Activated naive CD4-positive, alpha-beta T cell treated with anti-CD3 and anti-CD28 coated beads, Interleukin-2, amount 10 ng/mL, durations not matched to agents 7 days and 5 days (primary cell): ENCODE results near the gene NSFL1C.
"Not testable (repeated sequence)": the region's sequence is repeated elsewhere in the genome, so short reads cannot be mapped to it uniquely, and the experiment has no call there.

Experiments used
- CTCF ChIA-PET: fragments of 350-600 bp; sonication (Branson Sonifier 250); formaldehyde crosslinking; loops from one replicate; lab custom pipeline; 2021; ENCODE audit warnings: antibody characterized with exemption; lab: Charles Lee
- DNase-seq: peaks from one replicate; pipeline ENCODE4 v3.0.0-alpha.2; 2020
- H3K27ac Mint-ChIP-seq: one replicate; pipeline ENCODE4 v1.8.0; 2021; ENCODE audit warnings: mild to moderate bottlenecking, moderate library complexity, mixed read lengths
- H3K27me3 Mint-ChIP-seq: one replicate; pipeline ENCODE4 v1.8.0; 2021; ENCODE audit warnings: mild to moderate bottlenecking, mixed read lengths
- H3K36me3 Mint-ChIP-seq: one replicate; pipeline ENCODE4 v1.8.0; 2021; ENCODE audit warnings: mixed read lengths
- H3K4me1 Mint-ChIP-seq: one replicate; pipeline ENCODE4 v1.8.0; 2021; ENCODE audit warnings: mixed read lengths
- H3K4me3 Mint-ChIP-seq: one replicate; pipeline ENCODE4 v1.8.0; 2021; ENCODE audit warnings: mild to moderate bottlenecking, moderate library complexity, mixed read lengths
- H3K9me3 Mint-ChIP-seq: one replicate; pipeline ENCODE4 v1.8.0; 2021; ENCODE audit warnings: mixed read lengths

The NSFL1C gene

GRCh38 chr20:1466211-1467081 is at the start of gene NSFL1C:
NSFL1C (minus strand) TSS chr20:1466849; CDS start chr20:1466824, 25 bp downstream.
- Mint-ChIP-seq H3K27me3 (peaks cover 30% of the 10 kb centered on the region), H3K9me3 (no peaks in the 10 kb centered on the region), H3K36me3 (peaks cover 10% of the 10 kb centered on the region), H3K27ac (peak within 1 kb of the TSS; percentile 77), H3K4me3 (peak within 1 kb of the TSS; percentile 78), H3K4me1 (peaks cover 47% of the 10 kb centered on the region)
- CTCF ChIA-PET: interaction anchor here (0.8 to 4.3 kb wide), 14 partner anchors 8 to 311 kb away, joined by 3 to 19 read pairs (median 4); no protein-coding TSS in a partner anchor
- DNase-seq: peak; percentile 97

GRCh38 chr20:1513801-1514200 is 47.2 kb upstream of the NSFL1C start:
- Mint-ChIP-seq H3K9me3 (peaks cover 2% of the 10 kb centered on the region), H3K36me3 (no peaks in the 10 kb centered on the region)
- CTCF ChIA-PET: no interaction called here

GRCh38 chr20:1509237-1509636 is 42.6 kb upstream of the NSFL1C start:
- DNase-seq: peak; percentile 53
- no peak overlapping the region for H3K27ac Mint-ChIP-seq
- H3K36me3 Mint-ChIP-seq: no peaks in the 10 kb centered on the region
- no peak overlapping the region for H3K4me3 Mint-ChIP-seq
- peaks cover 2% of the 10 kb centered on the region for H3K9me3 Mint-ChIP-seq
- CTCF ChIA-PET: interaction anchor here (0.7 to 8.9 kb wide), 14 partner anchors 9 to 519 kb away, joined by 3 to 76 read pairs (median 4); no protein-coding TSS in a partner anchor
- no peaks in the 10 kb centered on the region for H3K4me1 Mint-ChIP-seq
- peaks cover 49% of the 10 kb centered on the region for H3K27me3 Mint-ChIP-seq

More at GRCh38 chr20:1513801-1514200, 47.2 kb upstream of the NSFL1C start:
- DNase-seq: no peak
- no peak overlapping the region for H3K4me3 Mint-ChIP-seq
- H3K27ac Mint-ChIP-seq: no peak overlapping the region
- H3K4me1 Mint-ChIP-seq: no peaks in the 10 kb centered on the region
- H3K27me3 Mint-ChIP-seq: peaks cover 43% of the 10 kb centered on the region

- DNase-seq: no peak
- H3K4me1 Mint-ChIP-seq: no peaks in the 10 kb centered on the region
- no peak overlapping the region for H3K4me3 Mint-ChIP-seq
- CTCF ChIA-PET: interaction anchor here (0.8 to 8.9 kb wide), 12 partner anchors 8 to 269 kb away, joined by 3 to 76 read pairs (median 4); no protein-coding TSS in a partner anchor
- no peak overlapping the region for H3K27ac Mint-ChIP-seq
- H3K9me3 Mint-ChIP-seq: peaks cover 2% of the 10 kb centered on the region
- no peaks in the 10 kb centered on the region for H3K36me3 Mint-ChIP-seq
- H3K27me3 Mint-ChIP-seq: peaks cover 46% of the 10 kb centered on the region
Measured at GRCh38 chr20:1508574-1508973, 41.9 kb upstream of the NSFL1C start.

GRCh38 chr20:1507276-1507675 is 40.6 kb upstream of the NSFL1C start:
- peaks cover 58% of the 10 kb centered on the region for H3K27me3 Mint-ChIP-seq
- CTCF ChIA-PET: interaction anchor here (0.7 to 8.9 kb wide), 6 partner anchors 26 to 270 kb away, joined by 3 to 76 read pairs (median 6); no protein-coding TSS in a partner anchor
- H3K4me1 Mint-ChIP-seq: peaks cover 2% of the 10 kb centered on the region
- no peaks in the 10 kb centered on the region for H3K36me3 Mint-ChIP-seq
- no peak overlapping the region for H3K4me3 Mint-ChIP-seq
- no peak for DNase-seq
- peaks cover 1% of the 10 kb centered on the region for H3K9me3 Mint-ChIP-seq
- H3K27ac Mint-ChIP-seq: no peak overlapping the region

GRCh38 chr20:1505871-1506270 is 39.2 kb upstream of the NSFL1C start:
- no peaks in the 10 kb centered on the region for H3K36me3 Mint-ChIP-seq
- H3K27me3 Mint-ChIP-seq: peaks cover 52% of the 10 kb centered on the region

GRCh38 chr20:1505361-1505760 is 38.7 kb upstream of the NSFL1C start:
- Mint-ChIP-seq H3K9me3 (peaks cover 1% of the 10 kb centered on the region), H3K27me3 (peaks cover 55% of the 10 kb centered on the region), H3K4me1 (peaks cover 5% of the 10 kb centered on the region), H3K4me3 (no peak overlapping the region), H3K27ac (no peak overlapping the region), H3K36me3 (no peaks in the 10 kb centered on the region)
- DNase-seq: no peak
- CTCF ChIA-PET: interaction anchor here (1.0 to 8.9 kb wide), 6 partner anchors 32 to 275 kb away, joined by 3 to 76 read pairs (median 9); no protein-coding TSS in a partner anchor

More at GRCh38 chr20:1505871-1506270, 39.2 kb upstream of the NSFL1C start:
- H3K9me3 Mint-ChIP-seq: peaks cover 1% of the 10 kb centered on the region
- no peak for DNase-seq
- no peak overlapping the region for H3K4me3 Mint-ChIP-seq
- H3K4me1 Mint-ChIP-seq: peaks cover 2% of the 10 kb centered on the region
- CTCF ChIA-PET: interaction anchor here (1.0 to 8.9 kb wide), 5 partner anchors 32 to 271 kb away, joined by 3 to 76 read pairs (median 3); no protein-coding TSS in a partner anchor
- no peak overlapping the region for H3K27ac Mint-ChIP-seq

GRCh38 chr20:1503564-1504227 is 37.0 kb upstream of the NSFL1C start:
- peak; percentile 85 for DNase-seq
- peaks cover 57% of the 10 kb centered on the region for H3K27me3 Mint-ChIP-seq
- H3K9me3 Mint-ChIP-seq: peaks cover 1% of the 10 kb centered on the region
- no peak overlapping the region for H3K27ac Mint-ChIP-seq
- peaks cover 7% of the 10 kb centered on the region for H3K4me1 Mint-ChIP-seq
- no peak overlapping the region for H3K4me3 Mint-ChIP-seq
- H3K36me3 Mint-ChIP-seq: no peaks in the 10 kb centered on the region
- CTCF ChIA-PET: interaction anchor here (0.5 to 8.9 kb wide), 53 partner anchors 9 to 547 kb away, joined by 3 to 76 read pairs (median 3); partner anchors contain the start of genes NSFL1C and SIRPD

- DNase-seq: no peak
- no peak overlapping the region for H3K4me3 Mint-ChIP-seq
- CTCF ChIA-PET: interaction anchor here (1.2 kb wide), 1 partner anchor 9 kb away, joined by 5 read pairs; no protein-coding TSS in a partner anchor
- no peaks in the 10 kb centered on the region for H3K36me3 Mint-ChIP-seq
- H3K4me1 Mint-ChIP-seq: peaks cover 7% of the 10 kb centered on the region
- H3K27me3 Mint-ChIP-seq: peaks cover 57% of the 10 kb centered on the region
- no peak overlapping the region for H3K27ac Mint-ChIP-seq
- peaks cover 1% of the 10 kb centered on the region for H3K9me3 Mint-ChIP-seq
Measured at GRCh38 chr20:1500496-1500895, 33.8 kb upstream of the NSFL1C start.

GRCh38 chr20:1499528-1500420 is 33.1 kb upstream of the NSFL1C start:
- H3K4me1 Mint-ChIP-seq: peaks cover 7% of the 10 kb centered on the region
- peaks cover 1% of the 10 kb centered on the region for H3K9me3 Mint-ChIP-seq
- no peaks in the 10 kb centered on the region for H3K36me3 Mint-ChIP-seq
- H3K27ac Mint-ChIP-seq: no peak overlapping the region
- no peak for DNase-seq
- H3K27me3 Mint-ChIP-seq: peaks cover 56% of the 10 kb centered on the region
- H3K4me3 Mint-ChIP-seq: no peak overlapping the region
- CTCF ChIA-PET: interaction anchor here (1.2 kb wide), 1 partner anchor 9 kb away, joined by 5 read pairs; no protein-coding TSS in a partner anchor

- H3K27me3 Mint-ChIP-seq: peaks cover 55% of the 10 kb centered on the region
- CTCF ChIA-PET: interaction anchor here (1.5 kb wide), 1 partner anchor 23 kb away, joined by 3 read pairs; no protein-coding TSS in a partner anchor
Measured at GRCh38 chr20:1497371-1497770, 30.7 kb upstream of the NSFL1C start.

GRCh38 chr20:1496930-1497329 is 30.3 kb upstream of the NSFL1C start:
- CTCF ChIA-PET: interaction anchor here (1.5 kb wide), 1 partner anchor 23 kb away, joined by 3 read pairs; no protein-coding TSS in a partner anchor
- peaks cover 11% of the 10 kb centered on the region for H3K4me1 Mint-ChIP-seq
- H3K36me3 Mint-ChIP-seq: no peaks in the 10 kb centered on the region

More at GRCh38 chr20:1497371-1497770, 30.7 kb upstream of the NSFL1C start:
- H3K9me3 Mint-ChIP-seq, H3K4me1 Mint-ChIP-seq, H3K36me3 Mint-ChIP-seq, H3K4me3 Mint-ChIP-seq, H3K27ac Mint-ChIP-seq, DNase-seq: not testable (repeated sequence)

GRCh38 chr20:1494436-1494835 is 27.8 kb upstream of the NSFL1C start:
- Mint-ChIP-seq H3K27me3 (peaks cover 57% of the 10 kb centered on the region), H3K9me3 (no peaks in the 10 kb centered on the region), H3K36me3 (no peaks in the 10 kb centered on the region), H3K4me3 (no peak overlapping the region), H3K4me1 (peaks cover 11% of the 10 kb centered on the region), H3K27ac (no peak overlapping the region)
- DNase-seq: no peak
- CTCF ChIA-PET: interaction anchor here (1.0 to 1.7 kb wide), 2 partner anchors 9 to 283 kb away, joined by 3 to 6 read pairs; no protein-coding TSS in a partner anchor

More at GRCh38 chr20:1496930-1497329, 30.3 kb upstream of the NSFL1C start:
- H3K27ac Mint-ChIP-seq: no peak overlapping the region
- H3K9me3 Mint-ChIP-seq: no peaks in the 10 kb centered on the region
- no peak for DNase-seq
- no peak overlapping the region for H3K4me3 Mint-ChIP-seq
- peaks cover 55% of the 10 kb centered on the region for H3K27me3 Mint-ChIP-seq
